ENCODE results near the gene CTSC. TPM values are rescaled to one million over a fixed set of nuclear protein-coding genes. Genes with fewer than 3 reads are reported as not detected.

Gene CTSC
- total RNA-seq, 4 donors from 2014 or later = 24.5 to 59.0 (median 31.6) TPM

DNA sequence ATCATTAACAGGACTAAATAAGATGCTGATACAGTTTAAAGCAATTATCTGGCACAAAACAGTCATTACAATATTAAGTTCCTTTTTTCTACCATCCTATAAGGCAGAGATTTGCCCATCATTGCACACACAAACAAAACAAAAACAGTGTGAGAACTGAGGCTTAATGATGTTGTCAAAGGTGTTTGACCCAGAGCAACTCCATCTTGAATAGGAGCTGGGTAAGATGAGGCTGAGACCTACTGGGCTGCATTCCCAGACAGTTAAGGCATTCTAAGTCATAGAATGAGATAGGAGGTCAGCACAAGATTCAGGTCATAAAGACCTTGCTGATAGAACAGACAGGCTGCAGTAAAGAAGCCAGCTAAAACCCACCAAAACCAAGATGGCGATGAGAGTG, 33.2 kb downstream of the CTSC start:
- TF ChIP-seq CTCF (IDR thresholded peaks at IDR 0.05) (no peak), POLR2AphosphoS5 (IDR thresholded peaks at IDR 0.05) (no peak), POLR2A (IDR thresholded peaks at IDR 0.05) (no peak), EP300 (IDR thresholded peaks at IDR 0.05) (no peak)
- no peak overlapping the region for H3K27ac ChIP-seq
- H3K4me3 ChIP-seq = no peak overlapping the region
- H3K36me3 ChIP-seq = peaks cover 6% of the 10 kb centered on the region
- H3K27me3 ChIP-seq = no peaks in the 10 kb centered on the region
- no peaks in the 10 kb centered on the region for H3K9me3 ChIP-seq
- WGBS = 100% methylated on average over 1 of the region's 1 CpG
- DNase-seq (ENCODE audit: low spot score in 2 of 2) = no peak
- peaks cover 3% of the 10 kb centered on the region for H3K4me1 ChIP-seq

DNA sequence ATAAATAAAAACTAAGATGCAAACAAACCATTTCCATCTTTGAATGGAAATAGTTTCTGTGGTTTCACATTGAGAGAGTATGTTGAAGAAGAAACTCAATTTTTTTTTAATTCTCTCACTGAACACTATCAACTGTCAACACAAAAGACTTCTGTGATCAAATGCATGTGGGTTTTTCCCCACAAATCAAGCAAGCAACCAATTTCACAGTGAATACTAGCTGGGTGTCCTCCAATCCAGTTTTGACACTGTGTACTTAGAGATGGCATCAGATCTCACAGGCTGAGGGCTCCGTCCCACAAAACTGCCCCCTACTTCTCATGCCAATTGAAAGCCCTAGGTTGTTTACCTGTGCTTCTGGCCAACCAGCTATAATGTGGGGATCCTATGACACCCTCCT, 34.5 kb downstream of the CTSC start:
- WGBS = 73% methylated on average over 1 of the region's 1 CpG
- Histone ChIP-seq H3K9me3 (no peaks in the 10 kb centered on the region), H3K27ac (no peak overlapping the region), H3K36me3 (peaks cover 3% of the 10 kb centered on the region), H3K27me3 (no peaks in the 10 kb centered on the region), H3K4me3 (no peak overlapping the region), H3K4me1 (peaks cover 6% of the 10 kb centered on the region)
- no peak for DNase-seq (ENCODE audit: low spot score in 2 of 2)
- TF ChIP-seq CTCF (IDR thresholded peaks at IDR 0.05) (no peak), POLR2AphosphoS5 (IDR thresholded peaks at IDR 0.05) (no peak), POLR2A (IDR thresholded peaks at IDR 0.05) (no peak), EP300 (IDR thresholded peaks at IDR 0.05) (no peak)

GRCh38 chr11:88301488-88302140, 35.9 kb downstream of the CTSC start:
- no peak for TF ChIP-seq POLR2A (IDR thresholded peaks at IDR 0.05)
- no peak overlapping the region for H3K4me3 ChIP-seq
- 71% methylated on average over 9 of the region's 9 CpGs for WGBS
- no peak for DNase-seq (ENCODE audit: low spot score in 2 of 2)
- peaks cover 2% of the 10 kb centered on the region for H3K36me3 ChIP-seq
- H3K9me3 ChIP-seq = no peaks in the 10 kb centered on the region
- peaks cover 6% of the 10 kb centered on the region for H3K4me1 ChIP-seq
- no peak overlapping the region for H3K27ac ChIP-seq
- no peaks in the 10 kb centered on the region for H3K27me3 ChIP-seq

DNA sequence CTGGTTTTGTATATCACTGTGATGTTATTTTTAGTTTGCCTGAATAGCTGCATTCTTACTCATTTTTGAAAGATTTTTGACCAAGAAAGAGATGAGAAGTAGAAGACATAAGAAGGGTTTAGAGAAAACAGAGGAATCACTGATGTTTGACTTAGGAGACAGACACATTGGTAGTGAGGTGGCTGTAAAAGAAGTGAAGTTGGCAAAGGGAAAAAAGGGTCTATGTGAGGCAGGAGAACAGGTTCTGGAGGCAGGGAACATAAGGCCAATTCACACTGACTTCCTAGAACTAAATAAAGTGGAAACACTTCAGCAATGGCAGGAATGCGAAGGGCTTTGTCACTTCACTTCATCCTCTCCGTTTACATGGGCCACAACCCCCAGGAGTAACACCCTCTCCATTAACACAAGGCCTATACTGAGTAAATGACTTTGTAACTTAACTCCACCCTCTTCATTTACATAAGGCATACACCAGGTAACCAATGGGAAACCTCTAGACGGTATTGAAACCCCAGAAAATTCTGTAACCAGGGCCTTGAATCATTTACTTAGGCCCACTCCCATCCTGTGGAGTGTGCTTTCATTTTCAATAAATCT, 36.5 kb downstream of the CTSC start:
- H3K27me3 ChIP-seq = no peaks in the 10 kb centered on the region
- WGBS = 85% methylated on average over 3 of the region's 3 CpGs
- peaks cover 6% of the 10 kb centered on the region for H3K4me1 ChIP-seq
- H3K36me3 ChIP-seq = no peaks in the 10 kb centered on the region
- H3K27ac ChIP-seq = no peak overlapping the region
- H3K9me3 ChIP-seq = no peaks in the 10 kb centered on the region
- TF ChIP-seq POLR2A (IDR thresholded peaks at IDR 0.05) (no peak), CTCF (IDR thresholded peaks at IDR 0.05) (no peak)
- H3K4me3 ChIP-seq = no peak overlapping the region
- no peak for DNase-seq (ENCODE audit: low spot score in 2 of 2)

DNA sequence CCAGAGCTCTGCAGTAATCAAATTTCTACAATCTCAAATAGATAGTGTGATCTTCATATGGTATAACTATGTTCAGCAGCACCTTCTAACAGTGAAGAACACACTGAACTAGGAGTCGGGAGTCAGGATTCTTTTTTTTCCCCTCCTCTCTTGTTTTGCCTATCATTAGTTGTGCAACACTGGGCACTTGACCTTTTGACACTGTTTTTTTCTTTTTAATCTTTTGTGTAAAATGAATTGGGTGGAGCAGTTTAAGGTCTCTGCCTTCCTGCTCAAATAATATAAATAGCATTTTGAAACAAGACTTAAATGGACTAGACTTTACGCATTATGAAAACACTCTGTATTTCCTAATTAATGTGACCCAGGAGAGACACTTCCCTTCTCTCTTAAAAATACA, 39.7 kb downstream of the CTSC start:
- H3K4me1 ChIP-seq = peaks cover 6% of the 10 kb centered on the region
- no peak for DNase-seq (ENCODE audit: low spot score in 2 of 2)
- no peaks in the 10 kb centered on the region for H3K27me3 ChIP-seq
- no peak overlapping the region for H3K4me3 ChIP-seq
- TF ChIP-seq POLR2A (IDR thresholded peaks at IDR 0.05) (no peak), POLR2AphosphoS5 (IDR thresholded peaks at IDR 0.05) (no peak), CTCF (IDR thresholded peaks at IDR 0.05) (no peak), EP300 (IDR thresholded peaks at IDR 0.05) (no peak)
- no peak overlapping the region for H3K27ac ChIP-seq
- WGBS = 78% methylated on average over 2 of the region's 2 CpGs
- H3K36me3 ChIP-seq = peaks cover 8% of the 10 kb centered on the region
- H3K9me3 ChIP-seq = no peaks in the 10 kb centered on the region
